Astrocyte of the spinal cord (primary cell): ENCODE results near the gene MAP4K1.

Experiments used
- DNase-seq: peaks from one replicate; pipeline ENCODE4 v3.0.0; 2011; ENCODE audit warnings: low read depth, low spot score
- H3K4me3 ChIP-seq: 2 replicates; pipeline ENCODE4 v1.5.1; 2011; ENCODE audit warnings: low read depth, mild to moderate bottlenecking, low read length, moderate library complexity
- in situ Hi-C: cut with HindIII; loops from 2 replicates; pipeline ENCODE4 v1.10.0; 2017; ENCODE audit warnings: low sequenced_read_pairs
- TF ChIP-seq, protein P1 (sequence below): IDR thresholded peaks from 2 replicates; pipeline ENCODE4 v1.5.1; 2012; ENCODE audit warnings: low read depth, mild to moderate bottlenecking, low read length, inconsistent platforms

Gene MAP4K1

GRCh38 chr19:38647368-38647965 lies 29.7 kb upstream of the MAP4K1 start, which contains the start of gene ACTN4:
Gene ACTN4, plus strand, starts transcription at chr19:38647649. Its CDS starts 97 bp downstream, at chr19:38647746.
- in situ Hi-C loops = no loop called here
- H3K4me3 ChIP-seq = peak within 1 kb of the TSS; percentile 100
- DNase-seq = peak; percentile 98
- TF ChIP-seq, protein P1, sequence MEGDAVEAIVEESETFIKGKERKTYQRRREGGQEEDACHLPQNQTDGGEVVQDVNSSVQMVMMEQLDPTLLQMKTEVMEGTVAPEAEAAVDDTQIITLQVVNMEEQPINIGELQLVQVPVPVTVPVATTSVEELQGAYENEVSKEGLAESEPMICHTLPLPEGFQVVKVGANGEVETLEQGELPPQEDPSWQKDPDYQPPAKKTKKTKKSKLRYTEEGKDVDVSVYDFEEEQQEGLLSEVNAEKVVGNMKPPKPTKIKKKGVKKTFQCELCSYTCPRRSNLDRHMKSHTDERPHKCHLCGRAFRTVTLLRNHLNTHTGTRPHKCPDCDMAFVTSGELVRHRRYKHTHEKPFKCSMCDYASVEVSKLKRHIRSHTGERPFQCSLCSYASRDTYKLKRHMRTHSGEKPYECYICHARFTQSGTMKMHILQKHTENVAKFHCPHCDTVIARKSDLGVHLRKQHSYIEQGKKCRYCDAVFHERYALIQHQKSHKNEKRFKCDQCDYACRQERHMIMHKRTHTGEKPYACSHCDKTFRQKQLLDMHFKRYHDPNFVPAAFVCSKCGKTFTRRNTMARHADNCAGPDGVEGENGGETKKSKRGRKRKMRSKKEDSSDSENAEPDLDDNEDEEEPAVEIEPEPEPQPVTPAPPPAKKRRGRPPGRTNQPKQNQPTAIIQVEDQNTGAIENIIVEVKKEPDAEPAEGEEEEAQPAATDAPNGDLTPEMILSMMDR = no peak

- in situ Hi-C loops = no loop called here
- H3K4me3 ChIP-seq = no peak overlapping the region
- TF ChIP-seq, protein P1 = no peak
- no peak for DNase-seq
Observed at GRCh38 chr19:38644719-38645118, 27.0 kb upstream of the MAP4K1 start.

DNA sequence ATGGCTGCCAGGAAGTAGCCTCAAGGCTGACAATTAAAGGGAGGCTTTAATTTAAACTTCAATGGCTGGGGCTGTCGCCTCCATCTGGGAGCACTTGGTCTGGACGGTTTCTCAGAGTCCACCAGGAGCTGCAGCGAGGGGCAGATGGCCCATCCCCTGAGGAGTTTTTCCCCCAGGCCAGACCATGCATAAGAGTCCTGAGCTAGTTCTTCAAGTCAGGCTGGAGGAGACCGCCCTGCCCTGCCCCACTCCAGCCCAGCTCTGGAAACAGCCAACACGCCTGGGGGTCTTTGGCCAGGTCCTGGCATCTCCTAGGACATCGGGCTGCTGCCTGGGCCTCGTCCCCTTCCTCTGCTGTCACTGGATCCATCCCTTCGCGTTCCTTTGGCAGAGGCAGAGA lies 24.4 kb upstream of the MAP4K1 start:
- TF ChIP-seq, protein P1 = no peak
- in situ Hi-C loops = no loop called here
- no peak for DNase-seq
- H3K4me3 ChIP-seq = no peak overlapping the region

DNA sequence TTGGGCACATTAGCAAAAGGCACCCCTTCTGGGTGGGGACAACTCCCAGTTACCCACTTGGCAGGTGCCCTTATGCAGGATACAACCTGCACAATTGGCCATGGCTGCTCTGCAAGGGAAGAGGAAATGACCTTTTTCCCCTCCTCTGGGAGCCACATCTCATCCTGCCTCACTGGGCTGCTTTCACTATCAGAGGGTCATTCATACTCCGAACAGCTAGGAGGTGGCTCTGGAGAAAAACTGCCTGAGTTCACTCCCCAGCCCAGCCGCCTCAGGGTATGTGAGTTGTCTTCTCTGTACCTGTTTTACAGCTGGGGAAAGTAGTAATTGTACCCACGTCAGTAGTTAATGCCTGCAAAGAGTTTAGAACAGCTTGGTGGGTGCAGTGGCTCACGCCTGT lies 22.6 kb upstream of the MAP4K1 start:
- H3K4me3 ChIP-seq = no peak overlapping the region
- TF ChIP-seq, protein P1 = no peak
- in situ Hi-C loops = no loop called here
- no peak for DNase-seq

GRCh38 chr19:38639679-38640078 lies 21.9 kb upstream of the MAP4K1 start:
- in situ Hi-C loops = no loop called here
- TF ChIP-seq, protein P1 = no peak
- no peak for DNase-seq
- H3K4me3 ChIP-seq = no peak overlapping the region

DNA sequence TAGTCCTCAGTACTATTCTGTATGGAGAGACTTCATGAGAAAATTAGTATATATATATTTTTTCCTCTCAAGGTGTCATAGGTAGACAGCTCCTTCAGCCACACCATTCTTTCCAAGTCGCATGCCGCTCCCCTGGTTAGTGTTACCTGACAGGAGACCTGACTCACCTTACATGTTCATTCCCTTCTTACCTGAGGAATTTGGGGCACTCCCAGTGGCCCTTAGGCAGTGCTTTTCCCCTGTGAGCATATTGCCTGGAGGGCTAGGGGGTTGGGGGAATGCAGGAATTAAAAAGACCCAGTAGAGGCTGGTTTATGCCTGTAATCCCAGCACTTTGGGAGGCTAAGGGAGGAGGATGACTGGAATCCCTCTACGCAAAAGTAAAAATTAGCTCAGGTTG lies 20.7 kb upstream of the MAP4K1 start:
- TF ChIP-seq, protein P1 = no peak
- in situ Hi-C loops = no loop called here
- H3K4me3 ChIP-seq = no peak overlapping the region
- DNase-seq = no peak
